Fibroblast of the conjunctiva (primary cell): ENCODE results near the gene ACTL9.
"Not testable (repeated sequence)": the region's sequence is repeated elsewhere in the genome, so short reads cannot be mapped to it uniquely, and the experiment has no call there.

Experiments
- DNase-seq: peaks from one replicate; pipeline ENCODE4 v3.0.0-alpha.2; 2010; ENCODE audit warnings: low read depth

The ACTL9 gene

GRCh38 chr19:8698433-8699063, at the start of gene ACTL9:
Gene ACTL9, minus strand, starts transcription at chr19:8698795. Its CDS starts 94 bp downstream, at chr19:8698701.
- DNase-seq, result no peak

GRCh38 chr19:8739291-8740065, 40.9 kb upstream of the ACTL9 start:
- not testable (repeated sequence) for DNase-seq

- DNase-seq, result no peak
Observed at GRCh38 chr19:8738377-8738776, 39.8 kb upstream of the ACTL9 start.

- DNase-seq, result no peak
Observed at GRCh38 chr19:8731428-8732169, 33.0 kb upstream of the ACTL9 start.

- no peak for DNase-seq
Observed at GRCh38 chr19:8724276-8724675, 25.7 kb upstream of the ACTL9 start.

GRCh38 chr19:8722032-8722431, 23.4 kb upstream of the ACTL9 start:
- DNase-seq, result no peak

GRCh38 chr19:8721334-8721733, 22.7 kb upstream of the ACTL9 start, which contains the start of gene OR2Z1:
Gene OR2Z1, plus strand, starts transcription at chr19:8721634. Its CDS starts 9,395 bp downstream, at chr19:8731029.
- no peak for DNase-seq

GRCh38 chr19:8710337-8710736, 11.7 kb upstream of the ACTL9 start:
- not testable (repeated sequence) for DNase-seq

GRCh38 chr19:8705742-8706141, 7.1 kb upstream of the ACTL9 start:
- DNase-seq, result no peak

- DNase-seq, result not testable (repeated sequence)
Observed at GRCh38 chr19:8705304-8705703, 6.7 kb upstream of the ACTL9 start.

GRCh38 chr19:8703223-8703622, 4.6 kb upstream of the ACTL9 start:
- no peak for DNase-seq

- no peak for DNase-seq
Observed at GRCh38 chr19:8702350-8702749, 3.8 kb upstream of the ACTL9 start.

- no peak for DNase-seq
Observed at GRCh38 chr19:8700956-8701355, 2.4 kb upstream of the ACTL9 start.

GRCh38 chr19:8699908-8700307, 1.3 kb upstream of the ACTL9 start:
- no peak for DNase-seq

- DNase-seq, result no peak
Observed at GRCh38 chr19:8697671-8698432, 743 bp downstream of the ACTL9 start.

- no peak for DNase-seq
Observed at GRCh38 chr19:8696993-8697392, 1.6 kb downstream of the ACTL9 start.

GRCh38 chr19:8695911-8696310, 2.7 kb downstream of the ACTL9 start:
- DNase-seq, result no peak

- no peak for DNase-seq
Observed at GRCh38 chr19:8695501-8695900, 3.1 kb downstream of the ACTL9 start.

- DNase-seq, result no peak
Observed at GRCh38 chr19:8690753-8691539, 7.6 kb downstream of the ACTL9 start.

GRCh38 chr19:8688930-8689329, 9.7 kb downstream of the ACTL9 start:
- DNase-seq, result no peak

- no peak for DNase-seq
Observed at GRCh38 chr19:8686549-8686948, 12.0 kb downstream of the ACTL9 start.
